ENCODE data around the gene BTBD16. TPM values are rescaled to one million over a fixed set of nuclear protein-coding genes. Genes with fewer than 3 reads are reported as not detected.

Gene BTBD16
- total and polyA plus RNA-seq, 10 of the 15 experiments (the other 5 are each of a cell fraction or from before 2014, with no cell fraction given) = 0.11 TPM; not detected in 9

- TF ChIP-seq CUX1 (IDR thresholded peaks at IDR 0.05; ENCODE audit: insufficient replicate concordance, low read depth, low read length) (no peak), SREBF2 (IDR thresholded peaks at IDR 0.05; ENCODE audit: low read length) (no peak)
Observed at GRCh38 chr10:122306744-122307143, 35.6 kb downstream of the BTBD16 start (continued).

- in situ Hi-C loops (cut with MboI) = no loop called here
- peak; percentile 88 for FAIRE-seq
- ATAC-seq = peak; percentile 81
- Histone ChIP-seq H3K27ac (ENCODE audit: control insufficient read depth, insufficient read depth) (no peak overlapping the region), H3K36me3 (ENCODE audit: control insufficient read depth in 2 of 2, insufficient read depth in 2 of 2, low read length in 1 of 2) (no peaks in the 10 kb centered on the region), H3K9me3 (replicated peaks; ENCODE audit: control insufficient read depth, insufficient read depth, low read length) (peaks cover 6% of the 10 kb centered on the region; the same call in 1 of the 3 replicates), H3K27me3 (replicated peaks in 1 of 2; ENCODE audit: control insufficient read depth in 2 of 2, insufficient read depth in 2 of 2, low read length in 1 of 2) (0 out of 4 replicates have a peak, but pooled peaks cover 0 to 3% of the 10 kb centered on the region in 2 experiments), H4K20me1 (ENCODE audit: control insufficient read depth, insufficient read depth) (no peaks in the 10 kb centered on the region), H3K4me1 (ENCODE audit: control insufficient read depth, insufficient read depth, low read length) (peaks cover 9% of the 10 kb centered on the region), H3K9ac (ENCODE audit: control insufficient read depth, insufficient read depth, low read length) (no peak overlapping the region), H3K4me3 (no peak overlapping the region), H2AFZ (ENCODE audit: control insufficient read depth, low read depth, low read length) (no peak overlapping the region), H3K79me2 (ENCODE audit: control insufficient read depth, insufficient read depth, low read length) (no peaks in the 10 kb centered on the region), H3K4me2 (ENCODE audit: control insufficient read depth, insufficient read depth) (no peak overlapping the region; the same call in none of the 2 replicates)
- ChIA-PET RAD21 (ENCODE audit: unreplicated experiment) (no interaction called here), POLR2A (no interaction called here), SMC1A (ENCODE audit: uncharacterized antibody, unreplicated experiment) (interaction anchor here (1.1 kb wide), 1 partner anchor 127 kb away, joined by 4 read pairs; no protein-coding TSS in a partner anchor), CTCF (interaction anchor here (1.3 to 2.9 kb wide), 2 partner anchors 9 to 125 kb away, joined by 3 to 10 read pairs; no protein-coding TSS in a partner anchor)
- 14% methylated on average over 13 of the region's 13 CpGs for WGBS (ENCODE audit: insufficient coverage, insufficient replicate concordance, low lambda C conversion rate, missing lambda C conversion rate)
- peak; percentile 31 for DNase-seq (ENCODE audit: low read depth, low spot score)
- intact Hi-C loops (cut with micrococcal nuclease; ENCODE audit: unreplicated experiment) = no loop called here
- BruUV-seq (replicated peaks) = no TSS peak
- TF ChIP-seq BMI1 (IDR thresholded peaks at IDR 0.05; ENCODE audit: borderline replicate concordance) (no peak), SKIL (IDR thresholded peaks at IDR 0.05; ENCODE audit: low read depth, poor library complexity, severe bottlenecking) (peak; percentile 29), RELB (IDR thresholded peaks at IDR 0.05; ENCODE audit: low read depth) (no peak), IKZF2 (IDR thresholded peaks at IDR 0.05) (peak; percentile 77 to 82), ATF2 (IDR thresholded peaks at IDR 0.05; ENCODE audit: low read length) (no peak), NFXL1 (IDR thresholded peaks at IDR 0.05; ENCODE audit: borderline replicate concordance) (no peak), CBFB (IDR thresholded peaks at IDR 0.05; ENCODE audit: low read depth) (no peak), MAX (IDR thresholded peaks at IDR 0.05; ENCODE audit: low read depth, low read length) (no peak)
Observed at GRCh38 chr10:122307669-122308416, 36.7 kb downstream of the BTBD16 start.
